GM06990 (cell line): ENCODE results near the gene SIAH1.

Experiments
- DNase-seq: peaks from one replicate; pipeline ENCODE4 v3.0.0-alpha.2; 2011; ENCODE audit not compliant: insufficient read length; ENCODE audit errors: extremely low read depth
- H3K27me3 ChIP-seq: replicated peaks from 2 replicates; pipeline ENCODE4 v1.6.0; 2011; ENCODE audit warnings: low read length; ENCODE audit not compliant: control insufficient read depth, insufficient read depth
- H3K36me3 ChIP-seq: 2 replicates; pipeline ENCODE4 v1.5.1; 2011; ENCODE audit warnings: low read length; ENCODE audit not compliant: control insufficient read depth, insufficient read depth
- H3K4me3 ChIP-seq: replicated peaks from 2 replicates; pipeline ENCODE4 v1.5.1; 2011; ENCODE audit warnings: low read depth, mild to moderate bottlenecking, control low read depth, low read length
- CTCF ChIP-seq: IDR thresholded peaks from 2 replicates; pipeline ENCODE4 v1.5.1; 2011; ENCODE audit warnings: low read length, control low read depth, mild to moderate bottlenecking, inconsistent platforms; ENCODE audit not compliant: insufficient read depth, poor library complexity, severe bottlenecking

The SIAH1 gene

GRCh38 chr16:48395375-48395774, 10.2 kb upstream of the SIAH1 start:
- H3K27me3 ChIP-seq = no peaks in the 10 kb centered on the region
- no peak for DNase-seq
- no peak for TF ChIP-seq CTCF

GRCh38 chr16:48394355-48394703, 9.1 kb upstream of the SIAH1 start:
- DNase-seq = no peak
- Histone ChIP-seq H3K27me3 (no peaks in the 10 kb centered on the region), H3K36me3 (no peaks in the 10 kb centered on the region), H3K4me3 (no peak overlapping the region)
- TF ChIP-seq CTCF = no peak

More at GRCh38 chr16:48395375-48395774, 10.2 kb upstream of the SIAH1 start:
- H3K36me3 ChIP-seq = no peaks in the 10 kb centered on the region
- no peak overlapping the region for H3K4me3 ChIP-seq

GRCh38 chr16:48393485-48394354, 8.5 kb upstream of the SIAH1 start:
- H3K27me3 ChIP-seq = no peaks in the 10 kb centered on the region
- TF ChIP-seq CTCF = no peak
- no peak for DNase-seq
- H3K4me3 ChIP-seq = no peak overlapping the region
- no peaks in the 10 kb centered on the region for H3K36me3 ChIP-seq

GRCh38 chr16:48392407-48392806, 7.2 kb upstream of the SIAH1 start:
- no peaks in the 10 kb centered on the region for H3K27me3 ChIP-seq
- no peaks in the 10 kb centered on the region for H3K36me3 ChIP-seq
- no peak overlapping the region for H3K4me3 ChIP-seq
- no peak for TF ChIP-seq CTCF
- no peak for DNase-seq

- TF ChIP-seq CTCF = no peak
- DNase-seq = no peak
- Histone ChIP-seq H3K27me3 (no peaks in the 10 kb centered on the region), H3K36me3 (no peaks in the 10 kb centered on the region), H3K4me3 (no peak overlapping the region)
Measured at GRCh38 chr16:48386559-48387312, 1.5 kb upstream of the SIAH1 start.
